ENCODE results near the gene BRF1.

Gene BRF1

DNA sequence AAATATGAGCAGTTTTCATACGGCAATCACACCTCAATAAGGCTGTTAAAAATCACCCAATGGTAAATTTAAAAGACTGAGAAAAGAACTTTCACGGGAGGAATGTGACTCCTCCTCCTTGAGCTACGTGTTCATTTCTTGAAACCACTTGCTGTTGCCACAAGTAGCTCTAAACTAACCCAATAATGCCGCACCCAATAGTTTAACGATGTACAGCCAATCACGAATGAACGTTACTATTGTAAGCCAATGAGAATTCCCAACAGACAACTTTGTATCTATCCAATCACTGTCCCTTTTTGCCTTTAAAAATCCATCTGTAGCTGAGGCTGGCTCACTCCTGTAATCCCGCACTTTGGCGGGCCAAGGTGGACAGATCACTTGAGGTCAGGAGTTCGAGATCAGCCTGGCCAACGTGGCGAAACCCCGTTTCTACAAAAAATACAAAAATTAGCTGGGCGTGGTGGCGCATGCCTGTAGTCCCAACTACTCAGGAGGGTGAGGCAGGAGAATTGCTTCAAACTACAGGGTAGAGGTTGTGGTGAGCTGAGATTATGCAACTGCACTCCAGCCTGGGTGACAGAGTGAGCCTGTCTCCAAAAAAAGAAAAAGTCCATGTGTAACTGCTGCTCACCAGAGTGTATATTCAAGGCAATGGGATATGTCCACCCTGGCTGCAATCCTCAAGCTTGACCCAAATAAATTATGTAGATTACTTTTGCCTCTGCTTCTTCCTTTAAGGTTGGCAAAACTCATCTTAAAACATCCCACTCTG, 76.8 kb downstream of the BRF1 start:
- DNase-seq = no peak

- DNase-seq = no peak
Observed at GRCh38 chr14:105223260-105223659, 77.5 kb downstream of the BRF1 start.

- DNase-seq = no peak
Observed at GRCh38 chr14:105221598-105222178, 79.1 kb downstream of the BRF1 start.

DNA sequence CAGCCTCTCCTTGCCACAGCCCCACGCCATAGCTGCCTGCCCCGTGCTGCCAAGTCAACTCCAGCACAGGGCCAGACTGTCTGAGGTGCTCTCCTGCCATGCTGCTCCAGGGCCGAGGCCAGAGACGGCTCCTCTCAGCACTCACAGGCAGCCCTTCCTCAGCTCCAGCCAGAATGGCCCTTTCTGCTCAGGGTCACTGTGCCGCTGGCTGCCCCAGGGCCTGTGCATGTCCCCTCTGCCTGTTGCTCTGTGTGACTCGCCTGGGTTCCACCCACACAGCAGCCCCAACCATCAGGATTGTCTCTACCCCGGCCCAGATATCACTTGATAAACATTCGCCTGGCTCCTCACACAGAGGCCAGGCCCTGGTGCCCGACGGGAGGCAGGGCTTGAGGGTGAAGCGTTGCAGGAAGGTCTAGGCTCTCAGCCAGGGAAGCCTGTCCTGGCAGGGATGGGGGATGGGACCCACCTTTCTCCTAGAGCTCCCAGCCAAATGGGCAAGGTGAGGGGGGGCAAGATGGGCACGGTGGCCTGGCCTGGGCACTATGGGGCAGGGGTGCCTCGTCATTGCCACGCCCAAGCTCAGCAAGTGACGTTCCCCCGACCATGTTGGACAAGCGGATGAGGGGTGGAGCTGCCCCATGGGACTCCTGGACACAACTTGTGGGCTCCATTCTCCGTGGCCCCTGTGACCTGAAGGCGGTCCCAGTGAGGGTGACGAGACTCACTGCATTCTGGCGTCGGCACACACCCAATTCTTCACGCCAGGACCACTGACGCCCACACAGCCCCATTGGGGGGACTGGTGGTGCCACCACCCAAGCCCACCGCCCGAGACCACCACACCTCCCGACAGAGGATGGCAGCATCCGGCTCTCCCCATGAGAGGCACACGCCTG, 79.9 kb downstream of the BRF1 start:
- no peak for DNase-seq

DNA sequence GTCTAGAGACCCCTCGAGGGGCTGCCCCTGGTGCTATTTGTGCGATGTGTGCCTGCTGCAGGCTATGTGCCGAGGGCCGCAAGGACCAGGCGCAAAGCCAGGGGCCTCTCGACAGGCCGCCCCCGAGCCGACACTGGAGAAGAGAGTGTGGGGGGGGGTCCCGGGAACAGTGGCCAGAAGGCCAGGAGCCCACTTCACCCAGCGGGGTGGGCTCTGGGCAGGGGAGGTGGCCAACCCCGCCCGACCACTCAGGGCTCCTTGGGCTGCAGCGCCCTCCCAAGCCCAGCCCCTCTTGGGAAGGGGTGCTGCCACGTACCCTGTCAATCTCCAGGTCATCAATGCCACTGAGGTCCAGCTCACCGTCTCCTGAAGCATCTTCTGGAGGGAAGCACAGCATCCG, 81.0 kb downstream of the BRF1 start:
- no peak for DNase-seq

GRCh38 chr14:105219043-105219612, 81.7 kb downstream of the BRF1 start:
- DNase-seq = no peak

- no peak for DNase-seq
Observed at GRCh38 chr14:105218611-105219010, 82.2 kb downstream of the BRF1 start.

DNA sequence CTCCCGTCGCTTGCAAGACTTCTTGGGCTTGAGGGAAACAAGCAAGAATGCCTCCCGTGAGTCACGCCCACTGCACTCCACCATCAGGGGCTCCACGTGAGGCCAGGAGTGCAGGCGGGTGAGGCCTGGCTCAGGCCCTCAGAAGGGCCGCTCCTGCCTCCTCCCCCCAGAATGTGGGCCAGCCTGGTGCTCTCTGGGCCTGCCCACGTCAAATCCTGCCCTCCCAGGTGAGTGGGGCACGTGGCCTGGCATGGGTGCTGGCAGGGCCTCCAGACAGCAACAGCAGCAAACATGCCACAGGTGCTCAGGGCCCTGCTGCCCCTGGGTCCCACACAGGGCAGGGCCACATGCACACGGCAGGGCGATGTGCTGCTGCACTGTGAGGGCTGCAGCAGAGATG, 83.0 kb downstream of the BRF1 start:
- DNase-seq = no peak

DNA sequence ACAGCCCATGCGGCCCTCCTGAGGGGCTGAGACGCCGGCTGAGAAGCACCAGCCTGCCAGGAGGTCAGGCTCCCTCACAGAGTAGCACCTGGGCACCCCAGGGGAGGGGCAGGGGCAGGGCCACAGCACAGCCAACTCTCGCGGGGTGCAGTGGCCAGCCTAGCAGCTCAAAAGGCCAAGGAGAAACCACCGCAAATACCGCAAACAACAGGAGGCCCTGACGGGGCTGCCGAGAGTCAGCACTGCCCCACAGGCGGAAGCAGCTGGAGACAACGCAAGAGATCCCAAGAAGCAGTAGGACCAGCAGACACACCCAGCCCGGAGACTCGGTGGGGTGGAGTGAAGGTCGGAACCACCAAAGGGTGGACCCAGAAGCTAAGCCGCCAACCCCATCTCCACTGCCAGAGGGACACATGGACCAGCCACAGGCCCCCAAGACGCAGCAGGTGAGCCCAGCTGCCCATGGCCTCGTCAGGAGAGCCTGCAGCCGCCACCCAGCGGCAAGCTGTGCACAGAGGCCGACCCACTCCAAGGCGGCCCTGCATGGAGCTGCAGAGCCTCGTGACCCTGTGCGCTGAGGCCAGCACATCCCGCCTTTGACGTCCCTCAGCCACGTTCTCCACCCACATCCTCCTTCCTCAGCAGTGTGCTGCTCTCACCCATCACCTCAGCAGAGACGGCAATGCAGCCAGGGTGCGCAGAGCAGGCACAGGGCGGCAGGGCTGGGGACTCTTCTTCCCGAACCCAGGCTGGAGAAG, 84.1 kb downstream of the BRF1 start:
- DNase-seq = no peak

- no peak for DNase-seq
Observed at GRCh38 chr14:105215602-105216001, 85.2 kb downstream of the BRF1 start.

- no peak for DNase-seq
Observed at GRCh38 chr14:105214324-105214915, 86.4 kb downstream of the BRF1 start.

DNA sequence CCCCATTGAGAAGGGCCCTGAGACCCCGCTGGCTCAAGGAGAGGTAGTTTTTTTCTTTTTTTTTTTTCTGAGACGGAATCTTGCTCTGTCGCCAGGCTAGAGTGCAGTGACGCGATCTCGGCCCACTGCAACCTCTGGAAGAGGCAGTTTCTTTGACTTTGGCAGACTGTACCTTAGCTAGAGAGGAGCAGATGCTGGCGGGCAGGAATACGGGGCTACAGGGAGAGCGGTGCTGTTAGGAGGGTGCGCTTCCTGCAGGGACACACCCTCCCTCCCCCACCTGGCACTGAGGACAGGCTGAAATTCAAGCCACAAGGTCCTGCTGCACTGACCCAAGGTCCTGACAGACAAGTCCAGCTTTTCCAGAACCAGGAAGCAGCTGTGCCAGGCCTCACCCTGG, 87.4 kb downstream of the BRF1 start:
- DNase-seq = no peak

DNA sequence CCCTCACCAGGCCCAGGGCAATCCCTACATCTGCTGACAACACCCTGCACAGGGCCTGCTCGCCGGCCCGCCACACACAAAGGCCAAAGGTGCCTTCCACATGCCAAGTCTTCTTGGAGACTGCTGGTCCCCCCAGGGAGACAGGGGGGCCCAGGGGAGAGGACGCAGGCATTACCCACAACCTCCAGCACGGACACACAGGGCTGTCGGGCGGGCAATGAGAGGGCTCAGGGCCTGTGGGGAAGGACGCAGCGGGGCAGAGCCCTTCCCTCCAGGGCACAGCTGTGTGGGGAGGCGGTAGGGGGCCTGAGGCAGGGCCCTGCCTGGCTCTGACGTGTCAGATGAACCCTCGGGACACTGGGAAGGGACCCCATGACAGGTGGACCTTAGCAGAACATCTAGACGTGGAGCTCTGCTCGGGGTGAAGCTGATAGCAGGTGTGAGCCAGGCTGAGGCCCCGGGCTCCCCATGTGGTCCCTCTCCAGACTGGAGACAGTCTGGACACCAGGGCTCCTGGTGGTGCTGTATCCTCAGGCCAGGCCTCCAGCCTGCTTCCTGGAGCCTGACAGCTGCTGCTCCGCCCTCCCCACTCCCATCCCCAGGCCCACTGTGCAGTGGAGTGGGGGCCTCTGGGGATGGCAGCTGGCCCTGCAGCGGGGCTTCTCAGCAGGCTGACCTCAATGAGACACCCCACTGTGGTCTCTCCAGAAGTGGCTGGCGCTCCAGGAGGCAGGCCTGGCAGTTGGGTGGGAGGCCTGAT, 88.1 kb downstream of the BRF1 start:
- DNase-seq = no peak

DNA sequence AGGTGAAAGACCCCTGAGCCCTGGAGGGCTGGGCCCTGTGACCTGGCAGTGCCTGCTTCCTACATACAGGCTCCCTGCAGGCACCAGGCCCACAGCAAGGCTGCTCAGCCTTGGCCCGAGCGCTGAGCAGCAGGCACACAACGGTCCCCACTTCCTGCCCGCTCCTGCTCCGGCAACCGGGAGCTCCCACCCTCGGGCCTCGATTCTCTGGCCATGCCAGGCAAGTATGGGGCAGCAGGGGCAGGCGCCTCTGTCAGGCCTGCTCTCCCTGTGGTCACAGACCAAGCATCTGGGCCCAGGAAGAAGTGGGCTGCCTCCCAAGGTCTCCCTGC, 89.1 kb downstream of the BRF1 start:
- no peak for DNase-seq

DNA sequence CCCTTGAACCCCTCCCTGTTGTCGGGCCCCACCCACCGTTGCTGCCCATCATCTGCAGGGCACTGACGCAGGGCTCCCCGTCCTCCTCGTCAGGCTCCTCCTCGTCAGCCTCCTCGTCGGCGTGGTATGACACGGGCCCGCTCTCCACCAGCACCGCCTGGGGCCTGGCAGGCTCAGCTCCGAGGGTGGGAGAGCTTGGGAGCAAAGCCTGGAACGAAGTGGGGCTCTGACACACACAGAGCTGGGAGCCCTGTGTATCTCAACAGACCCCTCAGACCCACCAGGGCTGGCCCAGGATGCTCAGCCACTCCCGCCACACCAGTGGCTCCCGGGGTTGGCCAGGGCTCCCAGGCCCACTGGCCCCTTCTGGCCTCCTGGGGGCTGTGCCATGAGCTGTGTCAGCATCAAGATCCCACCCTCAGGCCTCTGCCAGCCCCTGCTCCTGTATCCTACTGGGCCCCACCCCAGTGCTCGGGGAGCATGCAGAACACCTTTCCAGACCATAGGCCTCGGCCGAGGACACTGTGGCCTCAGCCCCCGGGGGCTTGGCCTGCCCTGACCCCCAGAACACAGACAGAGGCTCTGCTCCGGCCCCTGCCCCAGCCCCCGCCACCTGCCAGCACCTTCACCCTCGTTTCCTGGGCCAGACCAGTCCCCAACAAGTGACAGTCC, 89.6 kb downstream of the BRF1 start:
- DNase-seq = no peak

DNA sequence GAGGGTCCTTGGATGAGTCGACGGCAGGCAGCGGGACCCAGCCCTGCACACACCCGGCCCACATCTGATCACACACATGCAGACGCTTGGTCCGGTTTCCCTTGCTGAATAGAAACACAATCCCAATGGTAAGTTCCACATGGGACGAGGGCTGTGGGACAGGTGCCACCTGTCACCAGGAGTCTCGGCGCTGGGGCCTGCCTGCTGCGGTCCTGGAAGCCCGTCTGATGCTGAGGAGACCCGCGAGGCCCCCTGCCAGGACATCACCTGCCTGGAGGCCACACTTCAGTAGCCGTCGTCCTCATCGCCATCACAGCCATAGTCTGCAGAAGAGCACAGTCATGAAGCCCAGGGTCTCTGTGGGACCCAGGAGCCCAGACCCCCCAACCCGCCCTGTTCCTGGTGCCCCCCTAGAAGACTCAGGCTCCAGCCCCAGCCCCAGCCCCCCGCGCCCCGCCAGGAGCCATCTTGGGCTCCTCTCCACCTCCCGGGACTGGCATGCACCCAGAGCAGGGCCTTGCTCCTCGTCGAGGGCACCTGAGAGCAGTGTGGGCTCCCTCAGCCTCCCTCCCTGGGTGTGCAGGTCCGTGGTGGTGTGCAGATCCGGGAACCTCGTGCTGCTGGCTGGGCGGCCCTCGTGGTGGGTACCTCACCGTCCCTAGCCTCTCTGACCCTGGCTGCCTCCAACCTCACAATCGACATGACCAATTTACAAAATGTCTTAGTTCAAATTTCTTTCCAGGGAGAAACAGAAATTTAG, 90.4 kb downstream of the BRF1 start:
- no peak for DNase-seq

GRCh38 chr14:105209646-105210045, 91.2 kb downstream of the BRF1 start:
- no peak for DNase-seq

- DNase-seq = no peak
Observed at GRCh38 chr14:105209091-105209490, 91.7 kb downstream of the BRF1 start.

GRCh38 chr14:105208738-105209075, 92.1 kb downstream of the BRF1 start:
- no peak for DNase-seq

- no peak for DNase-seq
Observed at GRCh38 chr14:105207996-105208737, 92.6 kb downstream of the BRF1 start.
